Measurements from ENCODE around the gene GATA2.

The GATA2 gene

DNA sequence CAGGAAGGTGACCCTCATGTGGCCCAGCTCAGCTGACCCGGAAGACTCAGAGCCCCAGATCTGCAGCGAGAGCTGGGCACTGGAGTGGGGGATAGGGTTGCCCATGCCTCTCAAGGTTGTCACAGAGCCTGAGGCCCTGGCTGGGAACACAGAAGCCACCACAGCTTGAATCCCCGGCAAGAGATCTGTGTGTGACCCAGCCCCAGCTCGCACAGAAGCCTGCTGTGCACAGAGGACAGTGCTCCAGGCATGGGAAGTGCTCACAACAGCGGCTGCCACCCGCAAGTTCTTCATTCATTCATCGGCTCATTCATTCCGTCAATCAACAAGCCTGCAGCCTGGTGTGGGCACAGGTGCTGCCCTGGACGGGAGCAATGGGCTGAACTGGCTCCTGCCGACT lies 62.7 kb downstream of the GATA2 start:
- H3K36me3 ChIP-seq (ENCODE audit: control insufficient read depth, insufficient read depth, low read length) = no peaks in the 10 kb centered on the region
- no peak overlapping the region for H3K4me3 ChIP-seq (replicated peaks; ENCODE audit: low read depth, low read length)
- TF ChIP-seq, protein P1, sequence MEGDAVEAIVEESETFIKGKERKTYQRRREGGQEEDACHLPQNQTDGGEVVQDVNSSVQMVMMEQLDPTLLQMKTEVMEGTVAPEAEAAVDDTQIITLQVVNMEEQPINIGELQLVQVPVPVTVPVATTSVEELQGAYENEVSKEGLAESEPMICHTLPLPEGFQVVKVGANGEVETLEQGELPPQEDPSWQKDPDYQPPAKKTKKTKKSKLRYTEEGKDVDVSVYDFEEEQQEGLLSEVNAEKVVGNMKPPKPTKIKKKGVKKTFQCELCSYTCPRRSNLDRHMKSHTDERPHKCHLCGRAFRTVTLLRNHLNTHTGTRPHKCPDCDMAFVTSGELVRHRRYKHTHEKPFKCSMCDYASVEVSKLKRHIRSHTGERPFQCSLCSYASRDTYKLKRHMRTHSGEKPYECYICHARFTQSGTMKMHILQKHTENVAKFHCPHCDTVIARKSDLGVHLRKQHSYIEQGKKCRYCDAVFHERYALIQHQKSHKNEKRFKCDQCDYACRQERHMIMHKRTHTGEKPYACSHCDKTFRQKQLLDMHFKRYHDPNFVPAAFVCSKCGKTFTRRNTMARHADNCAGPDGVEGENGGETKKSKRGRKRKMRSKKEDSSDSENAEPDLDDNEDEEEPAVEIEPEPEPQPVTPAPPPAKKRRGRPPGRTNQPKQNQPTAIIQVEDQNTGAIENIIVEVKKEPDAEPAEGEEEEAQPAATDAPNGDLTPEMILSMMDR (IDR thresholded peaks at IDR 0.05; ENCODE audit: insufficient read depth, low read length, poor library complexity, severe bottlenecking) = no peak
- peaks cover 2% of the 10 kb centered on the region for H3K27me3 ChIP-seq (replicated peaks; ENCODE audit: control insufficient read depth, insufficient read depth, low read length)
- DNase-seq (ENCODE audit: extremely low read depth, insufficient read length) = no peak

DNA sequence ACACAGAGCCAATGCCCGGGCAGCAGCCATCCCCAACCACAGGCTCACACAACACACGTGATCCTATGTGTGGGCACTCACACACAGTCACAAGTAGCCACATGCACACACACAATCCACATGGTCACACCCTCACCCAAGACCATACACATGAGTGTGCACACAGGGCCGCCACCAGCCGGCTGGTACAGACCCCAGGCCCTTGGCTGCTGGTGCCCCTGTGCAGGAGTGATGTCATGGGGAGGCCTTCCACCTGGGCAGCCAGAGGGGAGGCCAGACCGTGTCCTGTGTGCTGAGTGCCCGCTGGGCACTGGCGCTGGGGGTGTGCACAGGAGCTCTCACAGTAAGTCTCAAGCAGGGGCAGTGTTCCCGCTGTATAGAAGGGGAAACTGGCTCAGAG lies 63.2 kb downstream of the GATA2 start:
- no peaks in the 10 kb centered on the region for H3K36me3 ChIP-seq (ENCODE audit: control insufficient read depth, insufficient read depth, low read length)
- H3K27me3 ChIP-seq (replicated peaks; ENCODE audit: control insufficient read depth, insufficient read depth, low read length) = peaks cover 2% of the 10 kb centered on the region
- no peak overlapping the region for H3K4me3 ChIP-seq (replicated peaks; ENCODE audit: low read depth, low read length)
- TF ChIP-seq, protein P1 (IDR thresholded peaks at IDR 0.05; ENCODE audit: insufficient read depth, low read length, poor library complexity, severe bottlenecking) = no peak
- no peak for DNase-seq (ENCODE audit: extremely low read depth, insufficient read length)

All from GM06990 (cell line).